Measurements from ENCODE around the gene C1QTNF12.

- TF ChIP-seq CTCF (IDR thresholded peaks at IDR 0.05) = no peak
- TF ChIP-seq POLR2AphosphoS5 (IDR thresholded peaks at IDR 0.05) = no peak
Measured at GRCh38 chr1:1245817-1246576, 525 bp downstream of the C1QTNF12 start.

Data from sigmoid colon (tissue), 4 donors.